CD4-positive, alpha-beta T cell treated with Interleukin-2 at 100 ng/mL for 4 hours (primary cell): ENCODE results near the gene EFHD1.

ENCODE experiments used
- DNase-seq: peaks from one replicate; pipeline ENCODE4 v3.0.0-alpha.2; 2020; ENCODE audit warnings: low spot score

EFHD1 gene

GRCh38 chr2:232633413-232634205 is at the start of gene EFHD1:
TSS of gene EFHD1 (plus strand) at chr2:232633604. CDS start at chr2:232633705, 101 bp downstream.
- DNase-seq: peak; percentile 46

GRCh38 chr2:232584238-232584637 is 49.2 kb upstream of the EFHD1 start:
- DNase-seq: no peak

- no peak for DNase-seq
These were observed 46.4 kb upstream of the EFHD1 start for GRCh38 chr2:232586943-232587505.

GRCh38 chr2:232587512-232587911 is 45.9 kb upstream of the EFHD1 start:
- no peak for DNase-seq

- no peak for DNase-seq
These were observed 45.4 kb upstream of the EFHD1 start for GRCh38 chr2:232588031-232588430.

GRCh38 chr2:232588680-232589585 is 44.5 kb upstream of the EFHD1 start:
- no peak for DNase-seq

GRCh38 chr2:232592772-232593395 is 40.5 kb upstream of the EFHD1 start:
- no peak for DNase-seq

GRCh38 chr2:232593982-232594381 is 39.4 kb upstream of the EFHD1 start:
- no peak for DNase-seq

- no peak for DNase-seq
These were observed 35.9 kb upstream of the EFHD1 start for GRCh38 chr2:232597362-232598079.

GRCh38 chr2:232598293-232598692 is 35.1 kb upstream of the EFHD1 start:
- DNase-seq: no peak

- no peak for DNase-seq
These were observed 33.2 kb upstream of the EFHD1 start for GRCh38 chr2:232600053-232600773.

- no peak for DNase-seq
These were observed 30.1 kb upstream of the EFHD1 start for GRCh38 chr2:232603283-232603682.

GRCh38 chr2:232604535-232604934 is 28.9 kb upstream of the EFHD1 start:
- DNase-seq: no peak

- no peak for DNase-seq
These were observed 26.4 kb upstream of the EFHD1 start for GRCh38 chr2:232607011-232607410.

- DNase-seq: no peak
These were observed 23.8 kb upstream of the EFHD1 start for GRCh38 chr2:232609607-232610006.

GRCh38 chr2:232610081-232610480 is 23.3 kb upstream of the EFHD1 start:
- DNase-seq: no peak

GRCh38 chr2:232611061-232611460 is 22.3 kb upstream of the EFHD1 start:
- DNase-seq: no peak

GRCh38 chr2:232611559-232612218 is 21.7 kb upstream of the EFHD1 start:
- peak; percentile 68 for DNase-seq

GRCh38 chr2:232613538-232614134 is 19.8 kb upstream of the EFHD1 start:
- DNase-seq: no peak

GRCh38 chr2:232615339-232615738 is 18.1 kb upstream of the EFHD1 start:
- DNase-seq: no peak
